Measurements from ENCODE around the gene PGA4. TPM values are rescaled to one million over a fixed set of nuclear protein-coding genes. Genes with fewer than 3 reads are reported as not detected.
"Not testable (repeated sequence)": the region's sequence is repeated elsewhere in the genome, so short reads cannot be mapped to it uniquely, and the experiment has no call there.

Gene PGA4
- polyA plus RNA-seq, 1 donor, result 0.28 TPM

DNA sequence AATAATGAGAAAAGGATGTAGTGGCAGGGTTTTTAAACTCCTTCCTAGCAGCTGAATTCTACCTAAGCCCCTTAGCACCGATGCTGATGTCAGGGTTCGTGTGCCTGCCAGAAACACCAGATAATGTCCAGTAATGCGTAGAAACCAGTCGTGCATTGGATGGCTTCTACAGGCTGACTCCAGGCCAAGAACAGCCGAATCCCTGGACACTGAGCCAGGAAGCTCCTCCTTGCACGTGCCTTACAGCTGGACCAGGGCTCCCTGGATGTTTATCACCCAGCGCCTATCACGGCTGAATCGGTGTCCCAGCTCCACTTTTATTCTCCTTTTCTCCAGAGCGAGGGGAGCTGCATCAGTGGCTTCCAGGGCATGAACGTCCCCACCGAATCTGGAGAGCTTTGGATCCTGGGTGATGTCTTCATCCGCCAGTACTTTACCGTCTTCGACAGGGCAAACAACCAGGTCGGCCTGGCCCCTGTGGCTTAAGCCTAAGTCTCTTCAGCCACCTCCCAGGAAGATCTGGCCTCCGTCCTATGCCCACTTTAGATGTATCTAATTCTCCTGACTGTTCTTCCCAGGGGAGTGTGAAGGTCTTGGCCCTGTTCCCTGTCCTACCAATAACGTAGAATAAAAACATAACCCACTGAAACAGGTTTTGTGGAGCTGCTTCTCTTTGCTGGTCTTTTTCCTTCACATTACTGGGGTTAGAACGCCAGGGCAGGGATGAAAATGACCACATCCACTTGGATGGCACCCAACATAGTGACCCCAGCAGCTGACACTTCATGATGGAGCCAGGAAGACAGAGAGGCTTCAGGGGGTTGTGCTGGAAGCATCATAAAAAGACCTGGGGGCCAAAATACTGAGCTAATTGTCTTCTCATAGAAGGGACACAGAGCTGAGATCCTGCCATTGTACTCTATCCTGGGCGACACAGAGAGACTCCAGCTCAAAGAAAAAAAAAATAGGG, 28.9 kb downstream of the PGA4 start:
- not testable (repeated sequence) for DNase-seq

GRCh38 chr11:61252332-61252731, 30.2 kb downstream of the PGA4 start:
- not testable (repeated sequence) for DNase-seq

DNA sequence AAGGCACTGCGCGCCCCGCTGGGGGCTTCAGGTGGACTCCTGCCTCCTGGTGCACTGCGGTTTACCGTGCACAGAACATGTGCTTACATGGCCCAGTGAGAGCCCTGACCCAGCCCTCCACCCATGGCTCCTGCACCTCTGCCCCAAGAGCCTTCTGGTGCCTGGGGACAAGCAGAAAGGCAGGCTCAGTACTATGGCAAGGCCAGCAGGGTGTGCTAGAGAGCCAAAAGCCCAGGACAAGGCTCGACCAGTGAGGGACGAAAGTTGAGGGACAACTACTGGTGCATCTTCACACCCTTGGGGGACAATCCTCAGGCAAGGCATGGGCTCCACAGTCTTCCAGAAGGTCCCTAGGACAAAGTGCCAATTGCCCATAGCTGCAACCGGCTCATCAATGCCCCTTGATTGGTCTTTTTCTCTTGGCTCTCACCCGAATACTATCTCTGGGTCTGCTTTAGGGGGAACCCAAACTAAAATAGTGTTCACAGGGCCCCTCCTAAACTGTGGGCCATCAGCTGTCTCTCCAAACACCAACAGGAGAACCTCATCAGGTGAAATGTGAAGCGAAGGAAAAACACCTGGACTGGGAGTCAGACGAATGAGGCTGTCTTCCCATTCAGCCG, 32.4 kb downstream of the PGA4 start:
- DNase-seq, result peak; percentile 30

DNA sequence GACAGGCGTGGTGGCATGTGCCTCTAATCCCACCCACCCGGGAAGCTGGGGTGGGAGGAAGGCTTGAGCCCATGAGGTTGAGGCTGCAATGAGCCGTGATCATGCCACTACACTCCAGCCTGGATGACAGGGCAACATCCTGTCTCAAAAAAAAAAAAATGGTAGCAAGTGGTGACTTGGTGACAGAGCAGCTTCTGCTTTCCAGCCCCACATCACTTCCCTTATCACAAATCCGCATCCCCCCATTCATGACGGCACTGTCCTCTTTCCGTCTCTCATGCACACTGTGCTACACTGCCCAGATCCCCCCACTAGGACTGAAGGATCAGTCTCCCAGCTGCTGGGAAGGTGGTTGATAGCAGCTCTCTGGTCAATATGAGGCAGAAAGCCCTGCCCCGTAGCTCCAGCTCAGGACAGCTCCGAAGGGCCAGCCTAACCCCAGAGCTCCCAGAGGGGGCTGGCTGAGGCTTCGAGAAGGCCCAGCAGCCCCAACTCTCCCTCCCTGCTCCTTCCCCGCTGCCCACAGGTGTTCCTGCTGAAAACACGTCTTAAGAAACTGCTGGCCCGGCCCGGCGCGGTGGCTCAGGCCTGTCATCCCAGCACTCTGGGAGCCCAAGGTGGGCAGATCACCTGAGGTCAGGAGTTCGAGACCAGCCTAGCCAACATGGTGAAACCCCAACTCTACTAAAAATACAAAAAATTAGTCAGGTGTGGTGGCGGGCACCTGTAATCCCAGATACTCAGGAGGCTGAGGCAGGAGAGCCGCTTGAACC, 34.7 kb downstream of the PGA4 start:
- DNase-seq, result no peak

- no peak for DNase-seq
Measured at GRCh38 chr11:61258546-61258945, 36.4 kb downstream of the PGA4 start.

DNA sequence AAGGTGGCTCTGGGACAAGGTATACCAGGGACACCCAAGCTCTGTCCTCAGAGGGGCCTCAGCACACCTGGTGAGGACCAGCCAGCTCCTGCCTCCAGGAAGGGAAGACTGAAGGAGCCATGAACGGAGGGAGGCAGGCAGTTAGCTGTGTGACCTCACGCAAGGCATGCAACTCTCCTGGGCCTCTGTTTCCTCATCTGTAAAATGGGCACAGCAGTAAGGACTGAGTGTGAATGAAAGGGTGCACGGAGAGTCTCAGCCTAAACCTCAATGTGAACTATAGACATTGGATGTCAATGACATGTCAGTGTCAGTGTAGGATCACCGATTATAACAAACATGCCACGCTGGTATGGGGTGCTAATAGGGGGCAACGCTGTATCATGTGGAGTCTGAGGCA, 37.2 kb downstream of the PGA4 start:
- DNase-seq, result no peak

DNA sequence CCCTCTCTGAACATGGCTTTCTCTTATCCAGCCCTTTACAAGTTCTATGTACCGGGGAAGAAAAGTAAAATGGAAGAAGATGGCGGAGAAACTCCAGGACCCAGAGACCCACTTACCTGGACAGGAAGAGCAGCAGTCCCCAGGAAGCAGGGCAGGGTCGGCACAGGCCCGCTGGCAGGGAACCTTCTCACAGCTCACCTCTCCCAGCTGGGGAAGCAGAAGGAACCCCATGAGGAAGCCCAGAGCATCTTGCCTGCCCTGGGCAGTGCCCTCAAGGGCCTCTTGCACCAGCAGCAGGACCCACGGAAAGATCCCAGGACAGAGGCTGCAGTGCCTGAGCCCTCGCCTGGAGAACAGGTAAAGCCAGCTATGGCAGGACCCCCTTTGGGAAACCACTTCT, 42.2 kb downstream of the PGA4 start:
- DNase-seq, result no peak

DNA sequence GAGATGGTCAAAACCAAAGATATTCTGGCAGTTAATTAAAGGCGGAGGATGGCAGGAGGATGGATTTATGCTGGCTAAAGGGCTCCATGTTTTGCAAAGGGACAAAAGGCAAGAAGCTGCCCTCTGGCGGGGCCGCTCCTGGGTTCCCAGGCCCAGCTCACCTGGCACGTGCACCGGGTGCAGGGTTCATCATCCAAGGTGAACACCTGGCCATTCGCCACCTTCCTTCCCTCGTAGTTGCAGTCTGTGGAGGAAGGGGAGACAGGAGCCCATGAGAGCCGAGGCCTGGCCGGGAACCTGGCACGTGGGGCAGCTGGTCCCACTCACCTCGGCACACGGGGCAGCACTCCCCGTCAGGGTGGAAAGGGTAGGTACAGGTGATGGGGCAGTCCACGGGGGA, 42.6 kb downstream of the PGA4 start:
- DNase-seq, result no peak

DNA sequence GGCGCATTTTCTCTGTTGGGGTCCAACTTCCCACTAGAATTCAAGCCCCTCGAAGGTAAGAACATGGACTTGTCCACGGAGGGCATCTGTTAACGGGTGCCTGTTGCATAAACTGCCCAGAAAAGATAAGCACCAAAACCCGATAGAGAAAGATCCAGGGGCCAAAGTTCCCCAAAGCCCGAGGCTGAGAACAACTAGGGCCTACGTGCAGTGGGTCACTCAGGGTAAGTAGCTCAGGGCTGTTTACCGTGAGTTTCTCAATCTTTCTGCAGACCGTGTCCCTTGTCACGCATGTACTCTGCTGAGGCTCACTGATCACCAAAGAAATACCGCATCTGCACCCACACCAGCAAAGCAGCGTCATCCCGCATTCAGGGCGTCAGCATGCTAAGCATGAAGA, 43.2 kb downstream of the PGA4 start:
- DNase-seq, result no peak

- DNase-seq, result no peak
Measured at GRCh38 chr11:61266602-61267001, 44.5 kb downstream of the PGA4 start.

DNA sequence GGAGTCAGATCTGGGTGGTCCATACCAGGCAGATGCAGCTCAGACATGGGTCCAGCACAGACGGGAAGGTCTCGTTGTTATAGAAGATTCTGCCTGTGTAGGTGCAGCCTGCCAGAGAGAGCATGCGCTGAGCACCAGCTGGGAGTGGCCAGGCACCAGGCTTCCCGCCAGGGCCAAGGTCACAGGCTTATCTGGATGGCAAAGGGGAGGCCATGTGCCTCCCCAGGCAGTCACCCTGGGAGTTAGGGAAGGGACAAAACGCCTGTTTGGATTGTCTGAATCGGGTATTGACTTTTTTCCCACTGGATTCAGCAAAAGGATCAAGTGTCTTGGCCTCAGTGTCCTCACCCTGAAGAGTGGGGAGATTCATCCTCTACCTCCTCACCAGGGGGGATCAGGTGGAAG, 45.3 kb downstream of the PGA4 start:
- DNase-seq, result no peak

DNA sequence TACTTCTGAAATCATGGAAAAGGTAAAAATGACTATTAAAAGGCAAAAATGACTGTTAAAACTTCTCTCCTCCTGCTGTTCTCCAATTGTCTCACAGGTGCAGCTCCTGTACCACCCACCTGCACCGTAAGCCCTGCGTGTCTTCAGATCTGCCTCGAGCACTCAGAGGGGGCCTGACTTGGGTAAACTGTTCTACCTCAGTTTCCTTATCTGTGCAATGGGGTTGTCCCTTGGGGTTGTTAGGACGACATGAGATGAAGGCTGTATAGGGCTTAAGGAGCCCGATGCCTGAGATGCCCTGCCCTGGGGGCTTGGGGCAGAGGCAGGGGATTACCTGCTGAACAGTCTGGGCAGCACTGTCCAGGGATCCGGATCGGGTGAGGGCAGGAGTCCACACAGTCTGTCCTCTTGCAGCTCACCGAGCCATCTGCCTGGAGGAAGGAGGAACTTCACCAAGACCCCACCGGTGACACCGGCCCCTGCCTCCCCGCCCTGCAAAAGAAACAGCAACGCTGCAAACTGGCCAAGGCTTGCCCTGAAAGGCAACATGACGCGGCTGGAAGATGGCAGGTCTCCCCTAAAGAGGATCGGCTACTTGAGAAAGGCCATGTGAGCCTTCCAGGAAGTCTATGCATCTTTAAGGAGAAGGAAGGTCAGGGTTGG, 46.6 kb downstream of the PGA4 start:
- DNase-seq, result no peak

DNA sequence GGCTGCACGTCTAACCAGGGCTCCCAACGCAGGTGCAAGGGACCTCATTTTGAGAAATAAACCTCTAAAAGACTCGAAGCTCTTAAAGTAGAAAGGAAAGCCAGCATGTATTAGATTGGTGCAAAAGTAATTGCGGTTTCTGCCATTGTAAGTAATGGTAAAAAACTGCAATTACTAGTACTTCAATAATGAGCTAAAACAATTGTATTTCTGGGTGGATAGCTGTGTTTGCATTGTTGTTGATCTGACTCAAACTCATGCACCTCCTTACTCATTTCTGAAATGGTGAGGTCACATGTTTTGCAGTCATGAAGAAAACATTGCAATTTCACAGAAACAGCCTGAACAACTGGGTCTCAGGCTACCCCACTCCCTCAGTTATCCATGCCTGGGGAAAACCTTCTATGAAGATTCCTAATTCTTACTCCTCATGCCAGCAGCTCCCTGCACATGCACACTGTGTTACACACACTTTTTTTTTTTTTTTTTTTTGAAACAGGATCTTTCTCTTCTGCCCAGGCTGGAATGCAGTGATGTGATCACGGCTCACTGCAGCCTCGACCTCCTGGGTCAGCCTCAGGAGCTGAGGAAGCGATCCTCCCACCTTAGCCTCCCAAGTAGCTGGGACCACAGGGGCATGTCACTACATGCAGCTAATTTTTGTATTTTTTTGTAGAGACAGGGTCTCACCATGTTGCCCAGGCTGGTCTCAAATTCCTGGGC, 48.4 kb downstream of the PGA4 start:
- no peak for DNase-seq

DNA sequence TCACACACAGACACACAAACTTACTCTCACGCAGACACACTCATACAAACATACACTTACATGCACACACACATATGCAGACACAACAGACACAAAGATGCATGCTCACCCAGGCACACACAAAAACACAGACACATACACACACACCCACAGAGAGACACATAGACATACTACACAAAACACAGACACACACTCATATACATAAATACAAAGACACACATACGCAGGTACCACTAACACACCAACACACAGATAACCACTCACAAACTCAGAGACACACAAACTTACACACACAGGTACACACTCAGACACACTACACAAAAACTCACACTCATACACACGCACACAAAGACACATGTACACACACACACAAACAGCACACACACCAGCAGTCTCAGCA, 50.6 kb downstream of the PGA4 start:
- DNase-seq, result no peak

GRCh38 chr11:61273178-61274078, 51.3 kb downstream of the PGA4 start:
- no peak for DNase-seq

DNA sequence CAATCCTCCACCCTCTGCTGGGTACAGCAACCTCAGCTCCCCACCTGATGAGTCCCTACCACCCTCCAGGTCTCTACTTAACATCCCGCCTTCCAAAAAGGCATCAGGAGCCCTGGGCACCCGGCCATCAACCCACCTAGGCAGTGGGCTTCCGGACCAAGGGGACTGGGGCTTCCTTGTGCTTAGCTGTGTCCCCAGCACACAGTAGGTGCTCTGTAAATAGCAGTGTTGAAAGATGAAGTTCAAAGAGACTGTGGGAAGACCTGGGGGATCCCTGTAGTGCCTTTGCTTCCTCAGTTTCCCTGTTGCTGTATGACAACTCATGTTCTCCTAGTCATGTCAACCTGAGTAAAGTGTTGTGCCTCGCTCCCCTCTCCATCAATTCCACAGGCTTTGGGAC, 51.9 kb downstream of the PGA4 start:
- DNase-seq, result no peak

DNA sequence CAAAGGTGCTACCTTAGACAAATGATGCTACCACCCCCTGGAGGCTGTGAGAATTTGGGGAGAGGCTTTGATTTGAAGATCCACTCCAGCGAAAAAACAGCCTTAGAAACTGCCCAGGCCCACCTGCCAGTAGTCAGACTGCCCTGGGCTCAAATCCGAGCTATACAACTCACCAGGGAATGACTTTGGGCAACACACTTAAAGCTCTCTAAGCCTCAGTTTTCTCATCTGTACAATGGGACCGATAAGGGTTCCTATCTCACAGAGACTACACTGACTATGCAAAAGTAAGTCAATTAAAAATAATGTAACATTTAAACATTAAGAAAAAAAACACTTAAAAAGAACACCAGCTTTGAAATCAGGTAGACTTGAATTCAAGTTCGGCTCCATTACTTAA, 53.0 kb downstream of the PGA4 start:
- DNase-seq, result no peak

- DNase-seq, result no peak
Measured at GRCh38 chr11:61277186-61278000, 55.2 kb downstream of the PGA4 start.

- no peak for DNase-seq
Measured at GRCh38 chr11:61278001-61278470, 55.9 kb downstream of the PGA4 start.
